NCI-H526 (cell line): Measurements from ENCODE around the gene TAOK3.
"Not testable (repeated sequence)": the region's sequence is repeated elsewhere in the genome, so short reads cannot be mapped to it uniquely, and the experiment has no call there.

Experiments
- DNase-seq, 2 experiments: peaks; one replicate each; lab custom pipeline; 2025; lab: John Stamatoyannopoulos, UW

TAOK3 gene

DNA sequence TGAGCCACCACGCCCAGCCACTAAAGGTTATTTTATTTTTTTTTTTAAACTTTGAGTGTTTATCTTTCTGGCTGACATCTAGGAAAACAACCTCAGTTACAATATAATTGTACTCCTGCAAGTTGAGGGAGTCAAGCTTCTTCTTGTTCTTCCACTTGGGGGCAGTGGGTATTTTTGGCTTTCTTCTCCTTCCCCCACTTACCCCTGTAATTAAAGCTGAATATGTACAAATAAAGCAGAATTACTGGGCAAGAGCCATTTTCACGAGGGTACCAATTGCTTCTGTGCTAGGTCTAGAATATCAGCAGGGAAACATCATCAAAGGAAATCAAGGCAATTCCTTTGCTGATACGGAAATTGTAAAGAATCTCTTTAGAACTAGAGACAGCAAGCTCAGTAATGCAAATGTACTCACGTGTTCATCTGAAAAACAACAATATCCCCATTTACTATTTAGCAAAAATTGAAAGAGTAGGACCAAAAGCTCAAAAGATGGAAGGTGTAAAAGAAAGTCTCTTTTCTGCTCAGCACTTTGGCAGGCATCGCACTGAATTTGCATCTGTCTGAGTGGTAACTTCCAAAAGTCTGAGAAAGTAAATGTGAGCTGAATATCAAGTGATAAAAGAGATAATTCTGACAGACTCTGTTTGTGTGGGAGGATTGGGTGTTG lies 72.8 kb downstream of the TAOK3 start:
- no peak for DNase-seq

DNA sequence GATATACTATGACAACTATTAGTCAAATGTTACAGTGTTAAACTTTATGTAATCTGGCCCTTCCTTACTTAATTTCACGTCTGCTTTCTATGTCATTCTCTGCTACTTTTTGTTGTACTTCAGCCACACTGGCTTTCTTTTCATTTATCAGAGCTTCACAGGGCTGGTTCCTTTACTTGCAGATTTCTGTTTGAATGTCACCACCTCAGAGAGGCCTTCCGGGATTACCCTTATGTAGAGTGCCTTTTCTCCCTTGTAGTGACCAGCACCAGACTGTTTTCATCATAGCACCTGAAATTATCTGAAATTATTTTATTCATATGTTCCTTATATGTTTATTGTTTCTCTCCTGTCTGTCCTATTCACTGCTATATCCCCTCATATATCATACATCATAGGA lies 75.4 kb downstream of the TAOK3 start:
- no peak for DNase-seq

DNA sequence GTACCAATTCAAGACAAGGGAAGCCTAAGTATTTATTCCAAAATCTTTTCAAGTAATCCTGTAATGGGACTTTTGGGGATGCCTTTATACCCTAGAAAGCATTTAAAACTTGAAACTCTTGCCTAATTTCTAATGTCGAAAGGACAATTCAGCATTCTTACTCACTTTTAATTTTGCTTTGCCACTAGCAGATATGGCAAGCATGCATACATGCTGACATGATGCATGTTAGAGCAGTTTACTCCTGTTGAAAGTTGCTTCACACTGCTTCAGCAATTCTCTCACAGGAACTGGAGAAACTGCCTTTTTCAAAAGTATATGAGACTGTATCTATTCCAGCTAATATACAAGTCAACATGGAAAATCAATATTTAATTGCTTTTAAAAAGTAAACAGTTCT lies 79.9 kb downstream of the TAOK3 start:
- DNase-seq = no peak

DNA sequence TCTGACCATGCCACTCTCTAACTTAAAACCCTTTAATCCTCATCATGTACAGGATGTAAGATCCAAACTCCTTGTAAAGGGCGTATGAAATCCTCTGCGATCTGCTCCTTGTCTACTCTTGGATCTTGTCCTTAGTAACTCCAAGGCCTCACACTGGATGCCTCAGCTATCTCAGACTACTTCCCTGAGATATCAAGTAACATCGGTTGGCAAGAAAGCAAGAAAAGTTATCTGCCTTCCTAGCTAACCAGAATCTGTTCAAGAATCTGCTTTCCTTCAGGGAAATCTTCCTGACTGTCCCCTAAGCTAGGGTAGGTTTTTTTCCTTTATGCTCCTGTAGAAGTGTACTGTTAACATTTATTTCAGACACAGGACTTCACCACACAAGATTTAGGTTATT lies 82.6 kb downstream of the TAOK3 start:
- no peak for DNase-seq

DNA sequence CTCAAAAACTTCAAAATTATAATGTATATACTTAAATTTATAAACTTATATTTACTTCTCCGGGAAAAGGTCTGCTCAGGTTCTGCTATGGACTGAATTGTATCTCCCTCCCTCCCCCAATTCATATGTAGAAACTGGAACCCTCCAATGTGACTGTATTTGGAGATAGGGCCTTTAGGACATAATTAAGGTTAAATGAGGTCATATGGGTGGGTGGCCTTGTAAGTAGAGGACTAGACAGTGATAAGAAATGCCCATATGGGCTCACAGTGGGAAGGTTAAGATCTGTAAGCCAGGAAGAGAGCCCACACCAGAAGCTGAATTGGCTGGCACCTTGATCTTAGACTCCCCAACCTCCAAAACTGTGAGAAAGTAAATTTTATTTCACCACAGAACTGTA lies 84.5 kb downstream of the TAOK3 start:
- no peak for DNase-seq

DNA sequence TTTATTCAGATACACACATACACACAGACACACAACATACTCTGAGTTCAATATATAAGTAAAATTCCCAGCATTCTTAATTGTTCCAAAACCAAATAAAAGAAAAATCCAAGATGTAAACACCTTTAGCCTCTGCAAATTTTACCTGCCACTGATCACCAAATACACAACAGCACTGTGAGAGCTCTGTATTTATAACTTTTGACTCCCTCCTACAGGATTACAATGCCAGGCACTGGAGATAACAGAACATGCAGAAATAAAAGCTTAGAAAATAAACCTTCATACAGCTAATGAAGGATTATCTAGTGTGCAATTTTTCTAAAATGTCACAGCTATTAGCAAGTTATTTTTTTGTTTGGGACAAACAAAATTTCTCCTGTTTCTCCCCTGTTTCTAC lies 85.0 kb downstream of the TAOK3 start:
- DNase-seq = no peak

DNA sequence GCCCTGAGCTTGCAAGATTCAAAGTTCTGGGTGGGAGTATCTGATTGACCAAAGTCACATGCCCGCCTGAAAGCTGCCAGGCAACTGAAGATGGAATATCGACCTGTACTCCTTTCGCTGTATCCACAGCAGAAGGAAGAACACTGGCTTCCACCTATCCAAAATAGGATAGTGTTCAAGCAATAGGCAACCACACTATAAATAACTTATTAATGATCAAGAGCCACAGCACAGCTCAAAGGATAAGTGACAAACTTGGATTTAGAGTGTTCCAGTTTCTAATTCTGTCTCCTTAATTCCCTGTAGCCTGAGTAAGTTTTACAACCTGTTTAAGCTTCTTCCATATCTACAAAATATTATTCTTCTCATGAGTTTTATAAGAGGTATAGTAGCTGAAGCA lies 89.9 kb downstream of the TAOK3 start:
- DNase-seq = no peak

DNA sequence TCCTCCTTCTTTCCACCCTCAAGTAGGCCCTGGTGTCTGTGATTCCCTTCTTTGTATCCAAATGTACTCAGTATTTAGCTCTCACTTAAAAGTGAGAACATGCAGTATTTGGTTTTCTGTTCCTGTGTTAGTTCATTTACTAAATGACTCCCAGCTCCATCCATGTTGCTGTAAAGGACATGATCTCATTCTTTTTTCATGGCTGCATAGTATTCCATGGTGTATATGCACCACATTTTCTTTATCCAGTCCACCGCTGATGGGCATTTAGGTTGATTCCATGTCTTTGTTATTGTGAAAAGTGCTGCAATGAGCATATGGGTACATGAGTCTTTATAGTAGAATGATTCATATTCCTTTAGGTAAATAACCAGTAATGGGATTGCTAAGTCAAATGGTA lies 94.4 kb downstream of the TAOK3 start:
- DNase-seq = not testable (repeated sequence)

DNA sequence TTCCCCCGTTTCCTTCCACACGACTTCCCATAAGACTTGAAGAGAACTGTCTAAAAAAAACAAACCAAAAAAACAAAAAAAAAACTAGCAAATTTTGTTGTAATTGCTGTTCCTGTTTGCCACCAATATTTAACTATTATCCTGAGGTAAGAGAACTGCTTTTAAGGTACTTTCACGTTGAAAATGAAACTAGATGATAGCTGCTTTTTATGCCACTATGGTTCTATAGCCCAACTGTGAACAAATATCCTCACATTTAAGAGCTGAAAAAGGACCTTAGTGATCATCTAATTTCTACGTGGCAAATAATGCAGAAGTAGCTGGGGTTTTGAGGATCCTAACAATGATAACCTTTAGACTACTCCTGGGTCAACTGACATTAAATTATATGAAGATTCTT lies 98.6 kb downstream of the TAOK3 start:
- DNase-seq = no peak

DNA sequence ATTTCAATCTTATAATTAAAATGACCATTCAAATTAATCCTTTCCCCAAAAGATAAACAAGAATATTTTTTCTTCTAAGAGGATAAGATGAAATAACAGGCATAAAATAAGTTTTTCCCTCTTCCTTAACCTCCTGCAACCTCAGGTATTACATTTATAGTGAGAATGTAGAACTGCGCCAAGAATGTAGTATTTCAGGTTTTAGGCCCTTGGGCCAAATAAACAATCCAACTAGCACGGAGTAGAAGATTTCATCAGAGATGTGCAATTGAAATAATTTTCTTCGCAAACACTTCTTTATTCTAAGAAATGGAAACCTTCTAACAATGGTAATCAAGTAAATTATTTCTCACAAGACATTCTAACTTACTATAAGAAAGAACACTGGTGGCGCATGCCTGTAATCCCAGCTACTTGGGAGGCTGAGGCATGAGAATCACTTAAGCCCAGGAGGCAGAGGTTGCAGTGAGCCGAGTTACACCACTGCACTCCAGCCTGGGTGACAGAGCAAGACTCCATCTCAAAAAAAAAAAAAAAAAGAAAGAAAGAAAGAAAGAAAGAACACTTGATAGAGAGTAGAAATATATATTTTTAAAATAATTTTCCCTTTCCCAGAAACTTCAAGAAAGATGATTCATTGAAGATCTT lies 100.8 kb downstream of the TAOK3 start:
- DNase-seq = no peak

DNA sequence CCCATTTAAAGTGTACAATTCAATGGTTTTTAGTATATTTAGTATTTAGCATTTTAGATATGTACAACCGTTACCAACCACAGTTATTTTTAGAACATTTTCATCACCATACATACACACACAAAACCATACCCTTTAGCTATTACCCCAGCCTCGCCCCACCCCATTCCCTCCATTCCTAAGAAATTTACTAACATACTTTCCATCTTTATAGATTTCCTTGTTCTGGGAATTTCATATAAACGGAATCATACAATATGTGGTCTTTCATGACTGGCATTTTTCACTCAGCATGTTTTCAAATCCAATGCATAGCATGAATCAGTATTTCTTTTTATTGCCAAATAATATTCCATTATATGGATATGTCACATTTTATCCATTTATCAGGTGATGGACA lies 101.5 kb downstream of the TAOK3 start:
- no peak for DNase-seq

DNA sequence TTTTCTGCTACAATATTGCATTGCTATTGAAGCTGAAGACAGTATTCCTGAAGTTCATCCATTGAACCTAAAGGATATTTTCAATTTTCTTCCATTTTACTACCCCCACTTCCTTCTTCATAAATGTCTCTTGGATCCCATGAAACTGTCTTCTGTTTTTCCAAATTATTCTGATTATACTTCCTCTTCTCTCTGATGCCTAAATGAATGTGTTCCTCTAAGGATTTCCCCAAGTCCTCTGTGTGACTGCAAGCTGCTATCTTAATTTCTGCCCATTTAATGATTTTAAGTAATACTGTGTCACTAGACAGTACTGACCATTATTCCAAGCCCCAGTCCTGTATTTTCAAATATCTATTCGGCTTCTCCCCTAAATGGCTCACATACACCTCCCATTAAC lies 102.9 kb downstream of the TAOK3 start:
- no peak for DNase-seq

DNA sequence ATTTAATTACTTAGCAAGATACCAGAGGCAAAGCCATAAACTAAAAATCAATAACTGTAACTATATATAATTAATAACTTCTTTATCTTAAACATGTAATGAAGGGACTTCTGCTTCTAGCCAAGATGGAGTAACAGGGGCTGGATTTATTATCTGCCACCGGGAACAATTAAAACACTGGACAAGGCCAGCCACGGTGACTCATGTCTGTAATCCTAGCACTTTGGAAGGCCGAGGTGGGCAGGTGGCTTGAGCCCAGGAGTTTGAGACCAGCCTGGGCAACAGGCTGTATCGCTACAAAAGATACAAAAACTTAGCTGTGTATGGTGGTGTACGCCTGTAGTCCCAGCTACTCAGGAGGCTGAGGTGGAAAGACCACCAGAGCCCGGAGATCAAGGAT lies 113.6 kb downstream of the TAOK3 start:
- DNase-seq = no peak

DNA sequence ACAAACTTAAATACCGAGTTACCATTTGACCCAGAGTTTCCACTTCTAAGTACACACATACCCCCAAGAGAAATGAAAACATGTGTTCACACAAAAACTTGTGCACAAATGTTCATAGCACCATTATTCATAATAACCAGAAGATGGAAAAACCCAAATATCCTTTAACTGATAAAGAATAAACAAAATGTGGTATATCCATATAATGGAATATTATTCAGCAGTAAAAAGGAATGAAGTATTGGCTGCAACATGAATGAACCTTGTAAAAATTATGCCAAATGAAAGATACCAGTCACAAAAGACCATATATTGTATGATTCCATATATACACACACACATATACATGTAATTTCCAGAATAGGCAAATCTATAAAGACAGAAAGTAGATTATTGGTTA lies 116.4 kb downstream of the TAOK3 start:
- no peak for DNase-seq

DNA sequence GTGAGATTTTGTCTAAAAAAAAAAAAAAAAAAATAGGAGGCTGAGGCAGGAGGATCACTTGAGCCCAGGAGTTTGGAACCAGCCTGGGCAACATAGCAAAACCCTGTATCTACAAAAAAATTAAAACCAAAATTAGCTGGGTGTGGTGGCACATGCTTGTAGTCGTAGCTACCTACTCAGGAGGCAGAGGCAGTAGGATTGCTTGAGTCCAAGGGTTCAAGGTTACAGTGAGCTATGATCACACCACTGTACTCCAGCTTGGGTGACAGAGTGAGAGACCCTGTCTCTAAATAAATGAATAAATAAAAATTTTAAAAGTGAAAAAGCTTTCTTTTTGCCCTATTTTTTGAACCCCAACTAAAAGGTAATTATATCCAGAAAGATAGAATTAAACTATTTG lies 123.2 kb downstream of the TAOK3 start:
- DNase-seq = no peak

DNA sequence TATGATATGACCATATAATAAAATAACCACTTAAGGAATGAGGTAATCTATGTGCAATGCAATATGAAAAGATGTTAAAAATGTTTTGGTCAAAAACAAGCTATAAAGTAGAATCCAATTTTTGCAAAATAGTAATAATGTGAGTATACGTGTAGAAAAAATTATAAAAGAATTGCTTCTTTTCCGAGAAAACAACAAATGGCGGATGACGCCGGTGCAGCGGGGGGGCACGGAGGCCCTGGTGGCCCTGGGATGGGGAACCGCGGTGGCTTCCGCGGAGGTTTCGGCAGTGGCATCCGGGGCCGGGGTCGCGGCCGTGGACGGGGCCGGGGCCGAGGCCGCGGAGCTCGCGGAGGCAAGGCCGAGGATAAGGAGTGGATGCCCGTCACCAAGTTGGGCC lies 126.8 kb downstream of the TAOK3 start:
- DNase-seq = not testable (repeated sequence)

DNA sequence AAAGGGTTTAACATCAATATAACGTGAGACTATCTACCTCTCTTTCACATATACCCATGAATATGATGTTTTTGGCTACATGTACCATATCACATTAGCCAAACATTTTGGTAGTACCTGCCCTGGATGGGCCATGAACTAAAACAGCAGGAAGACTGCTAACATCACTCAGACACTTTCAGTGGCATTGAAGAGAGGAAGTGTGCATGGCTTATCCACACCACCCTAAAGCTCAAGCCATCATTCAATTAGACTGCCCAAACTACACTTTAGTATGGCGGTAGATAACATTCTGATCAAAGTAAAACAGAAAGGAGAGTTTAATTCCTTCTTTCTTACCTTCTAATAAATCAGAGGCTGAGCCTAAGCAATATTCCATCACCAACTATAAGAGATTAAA lies 133.8 kb downstream of the TAOK3 start:
- no peak for DNase-seq

DNA sequence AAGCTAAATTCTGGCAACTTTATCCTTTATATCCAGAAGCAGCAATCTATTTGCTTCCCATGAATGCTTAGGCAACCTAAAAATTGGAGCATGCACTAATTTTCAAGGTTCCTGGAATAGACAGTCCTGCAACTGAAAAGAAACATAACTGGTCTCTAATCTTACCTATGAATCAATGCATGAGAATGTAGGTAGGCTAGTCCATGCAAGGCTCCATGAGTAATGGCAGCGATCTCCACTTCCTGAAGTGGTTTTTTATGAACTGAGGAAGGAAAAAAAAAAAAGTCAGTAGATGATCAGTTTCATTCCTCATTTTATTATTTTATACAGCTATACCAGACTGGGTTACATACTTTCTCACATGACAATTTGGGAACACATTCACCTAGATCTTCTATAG lies 134.8 kb downstream of the TAOK3 start:
- no peak for DNase-seq

DNA sequence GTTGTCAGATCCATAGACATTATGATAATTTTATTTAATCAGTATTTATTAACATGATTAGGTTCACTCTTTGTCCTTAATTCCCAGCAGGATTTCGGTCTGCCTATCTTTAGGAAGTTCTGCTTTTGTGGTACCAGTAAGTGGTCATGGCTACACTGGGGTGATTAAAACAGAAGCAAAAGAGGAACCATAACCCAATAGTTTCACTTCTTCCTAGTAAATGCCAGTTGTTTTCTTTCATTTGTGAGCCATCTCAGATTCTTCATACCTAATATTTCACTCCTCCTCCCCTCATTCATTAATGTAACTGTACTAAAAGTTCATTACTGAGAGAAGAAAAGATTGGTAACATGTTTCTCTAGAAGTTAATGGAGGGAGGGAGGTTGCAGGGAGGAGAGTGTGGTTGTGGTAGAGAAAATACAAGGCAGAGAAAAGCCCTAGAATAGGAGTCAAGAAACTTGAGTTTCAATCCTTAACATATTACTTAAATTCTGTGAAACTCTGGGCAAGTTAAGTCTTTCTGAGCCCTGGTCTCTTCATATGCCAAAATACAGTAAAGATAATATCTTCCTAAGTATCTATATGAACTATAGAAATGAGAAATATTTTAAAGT lies 135.5 kb downstream of the TAOK3 start:
- DNase-seq = no peak

DNA sequence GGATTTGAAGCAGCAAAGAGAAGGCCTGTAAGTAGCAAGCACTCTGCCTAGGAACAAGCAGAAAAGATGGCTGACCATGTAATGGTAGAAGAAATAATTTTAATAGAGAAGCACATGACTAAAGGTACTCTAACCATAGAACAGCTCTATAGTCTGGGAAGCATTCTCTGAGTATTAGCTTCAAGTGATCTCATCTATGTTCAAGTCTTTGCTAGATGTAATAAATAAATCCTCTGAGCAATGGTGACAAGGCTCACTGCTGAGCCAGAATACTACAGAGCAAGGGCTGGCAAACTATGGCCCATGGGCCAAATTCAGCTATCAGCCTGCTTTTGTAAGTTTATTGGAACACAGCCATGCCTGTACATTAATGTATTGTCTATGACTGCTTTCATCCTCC lies 152.0 kb downstream of the TAOK3 start:
- DNase-seq = no peak

DNA sequence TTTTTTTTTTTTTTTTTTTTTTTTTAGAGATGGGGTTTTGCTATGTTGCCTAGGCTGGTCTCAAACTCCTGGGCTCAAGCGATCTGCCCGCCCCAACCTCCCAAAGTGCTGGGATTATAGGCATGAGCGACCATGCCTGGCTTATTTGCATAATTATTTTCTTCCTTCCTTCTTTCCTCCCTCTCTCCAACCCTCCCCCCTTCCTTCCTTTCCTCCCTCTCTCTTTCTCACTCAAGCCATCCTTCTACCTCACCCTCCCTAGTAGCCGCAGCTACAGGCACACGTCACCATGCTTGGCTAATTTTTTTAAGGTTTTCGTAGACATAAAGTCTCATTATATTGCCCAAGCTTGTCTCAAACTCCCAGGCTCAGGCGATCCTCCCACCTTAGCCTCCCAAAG lies 152.9 kb downstream of the TAOK3 start:
- peak in 1 of 2 experiments; percentile 4 for DNase-seq

DNA sequence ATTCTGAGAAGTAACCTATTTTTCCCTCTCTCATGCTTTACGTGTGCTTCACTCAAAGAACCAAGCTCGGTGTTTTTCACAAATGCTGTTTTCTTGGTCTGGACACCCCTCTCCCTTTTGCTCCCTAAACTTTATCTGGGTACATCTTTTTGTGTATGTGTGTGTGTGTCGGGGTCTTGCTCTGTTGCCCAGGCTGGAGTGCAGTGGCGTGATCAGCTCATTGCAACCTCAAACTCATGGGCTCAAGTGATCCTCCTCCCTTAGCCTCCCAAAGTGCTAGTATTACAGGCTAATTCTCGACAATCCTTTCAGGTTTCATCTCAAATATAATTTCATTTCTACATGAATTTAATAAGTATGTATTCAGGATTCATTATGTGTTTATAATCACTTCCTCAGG lies 153.6 kb downstream of the TAOK3 start:
- no peak for DNase-seq

DNA sequence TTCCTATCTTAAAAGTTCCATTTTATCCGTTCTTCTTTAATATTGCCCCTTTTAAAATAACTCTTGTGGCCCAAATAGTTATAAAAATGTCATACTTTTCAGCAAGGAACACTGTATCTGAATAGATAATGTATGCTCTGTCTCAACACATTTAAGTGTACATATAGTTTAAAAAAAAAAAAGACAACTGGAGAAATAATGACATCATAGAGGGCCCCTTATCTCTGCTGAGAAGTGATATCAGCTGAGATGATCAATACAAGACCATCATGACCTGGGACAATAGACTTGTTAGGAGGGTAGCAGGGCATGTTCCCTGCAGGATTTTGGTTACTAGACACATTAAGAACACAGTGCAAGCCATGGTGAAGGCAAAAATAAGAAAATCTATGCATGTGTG lies 159.3 kb downstream of the TAOK3 start:
- no peak for DNase-seq

DNA sequence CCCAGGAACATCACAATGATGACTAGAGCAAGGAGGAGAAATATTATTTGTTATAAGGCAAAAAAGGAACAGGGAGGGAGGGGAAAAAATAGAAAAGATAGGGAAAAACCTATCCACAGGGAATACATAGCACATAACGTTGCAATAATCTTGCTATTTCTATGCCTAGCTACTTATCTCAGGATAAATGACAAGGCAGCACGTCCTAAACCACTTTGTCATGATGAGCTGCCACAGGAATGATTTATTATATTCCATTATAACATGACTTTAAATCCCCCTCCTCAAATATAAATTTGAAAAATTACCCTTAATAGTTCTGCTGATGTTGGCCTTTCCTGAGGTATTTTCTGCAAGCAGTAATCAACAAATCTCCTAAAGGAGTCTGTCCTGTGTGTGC lies 160.1 kb downstream of the TAOK3 start:
- no peak for DNase-seq
